Measurements from ENCODE around the gene HAT1. TPM values are rescaled to one million over a fixed set of nuclear protein-coding genes. Genes with fewer than 3 reads are reported as not detected.

Gene HAT1
- total RNA-seq, 2 donors from 2014 or later = 58.1 to 74.6 TPM

GRCh38 chr2:172009823-172010222 lies 87.6 kb downstream of the HAT1 start:
- Histone ChIP-seq H3K9ac (ENCODE audit: extremely low read depth, low read length, poor library complexity, severe bottlenecking) (no peak overlapping the region), H3K9me3 (ENCODE audit: control insufficient read depth, low read length) (no peaks in the 10 kb centered on the region), H3K27me3 (ENCODE audit: control insufficient read depth, insufficient read depth, low read length, poor library complexity, severe bottlenecking) (no peaks in the 10 kb centered on the region), H3K4me1 (ENCODE audit: control insufficient read depth, insufficient read depth, low read length) (no peaks in the 10 kb centered on the region), H3K27ac (ENCODE audit: low read depth, low read length) (no peak overlapping the region), H3K4me3 (ENCODE audit: low read length) (no peak overlapping the region), H3K36me3 (ENCODE audit: control insufficient read depth, insufficient read depth, low read length) (no peaks in the 10 kb centered on the region)
- H3K4me1 Mint-ChIP-seq = no peaks in the 10 kb centered on the region
- TF ChIP-seq, protein P1, sequence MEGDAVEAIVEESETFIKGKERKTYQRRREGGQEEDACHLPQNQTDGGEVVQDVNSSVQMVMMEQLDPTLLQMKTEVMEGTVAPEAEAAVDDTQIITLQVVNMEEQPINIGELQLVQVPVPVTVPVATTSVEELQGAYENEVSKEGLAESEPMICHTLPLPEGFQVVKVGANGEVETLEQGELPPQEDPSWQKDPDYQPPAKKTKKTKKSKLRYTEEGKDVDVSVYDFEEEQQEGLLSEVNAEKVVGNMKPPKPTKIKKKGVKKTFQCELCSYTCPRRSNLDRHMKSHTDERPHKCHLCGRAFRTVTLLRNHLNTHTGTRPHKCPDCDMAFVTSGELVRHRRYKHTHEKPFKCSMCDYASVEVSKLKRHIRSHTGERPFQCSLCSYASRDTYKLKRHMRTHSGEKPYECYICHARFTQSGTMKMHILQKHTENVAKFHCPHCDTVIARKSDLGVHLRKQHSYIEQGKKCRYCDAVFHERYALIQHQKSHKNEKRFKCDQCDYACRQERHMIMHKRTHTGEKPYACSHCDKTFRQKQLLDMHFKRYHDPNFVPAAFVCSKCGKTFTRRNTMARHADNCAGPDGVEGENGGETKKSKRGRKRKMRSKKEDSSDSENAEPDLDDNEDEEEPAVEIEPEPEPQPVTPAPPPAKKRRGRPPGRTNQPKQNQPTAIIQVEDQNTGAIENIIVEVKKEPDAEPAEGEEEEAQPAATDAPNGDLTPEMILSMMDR (conservative IDR thresholded peaks at IDR 0.05) = no peak
- H3K27ac Mint-ChIP-seq = no peak overlapping the region
- no peak overlapping the region for H3K4me3 Mint-ChIP-seq
- no peaks in the 10 kb centered on the region for H3K9me3 Mint-ChIP-seq
- no peaks in the 10 kb centered on the region for H3K27me3 Mint-ChIP-seq (ENCODE audit: insufficient read depth)
- 92 to 96% methylated on average over 4 of the region's 4 CpGs for WGBS, 2 experiments (ENCODE audit: insufficient coverage in 1 of 2, insufficient read length in 1 of 2)
- peaks cover 3% of the 10 kb centered on the region for H3K36me3 Mint-ChIP-seq (ENCODE audit: low read depth)
- DNase-seq = no peak

GRCh38 chr2:172011812-172012575 lies 89.7 kb downstream of the HAT1 start:
- Histone ChIP-seq H3K4me1 (ENCODE audit: control insufficient read depth, insufficient read depth, low read length) (no peaks in the 10 kb centered on the region), H3K4me3 (ENCODE audit: low read length) (no peak overlapping the region), H3K36me3 (ENCODE audit: control insufficient read depth, insufficient read depth, low read length) (no peaks in the 10 kb centered on the region), H3K27me3 (ENCODE audit: control insufficient read depth, insufficient read depth, low read length, poor library complexity, severe bottlenecking) (no peaks in the 10 kb centered on the region), H3K9me3 (ENCODE audit: control insufficient read depth, low read length) (no peaks in the 10 kb centered on the region), H3K9ac (ENCODE audit: extremely low read depth, low read length, poor library complexity, severe bottlenecking) (no peak overlapping the region), H3K27ac (ENCODE audit: low read depth, low read length) (no peak overlapping the region)
- Mint-ChIP-seq H3K27ac (no peak overlapping the region), H3K27me3 (ENCODE audit: insufficient read depth) (no peaks in the 10 kb centered on the region), H3K36me3 (ENCODE audit: low read depth) (no peaks in the 10 kb centered on the region), H3K9me3 (no peaks in the 10 kb centered on the region), H3K4me3 (no peak overlapping the region), H3K4me1 (no peaks in the 10 kb centered on the region)
- 79 to 100% methylated on average over 1 to 11 of the region's 11 CpGs for WGBS, 2 experiments (ENCODE audit: insufficient coverage in 1 of 2, insufficient read length in 1 of 2)
- no peak for DNase-seq
- TF ChIP-seq, protein P1 (conservative IDR thresholded peaks at IDR 0.05) = no peak

DNA sequence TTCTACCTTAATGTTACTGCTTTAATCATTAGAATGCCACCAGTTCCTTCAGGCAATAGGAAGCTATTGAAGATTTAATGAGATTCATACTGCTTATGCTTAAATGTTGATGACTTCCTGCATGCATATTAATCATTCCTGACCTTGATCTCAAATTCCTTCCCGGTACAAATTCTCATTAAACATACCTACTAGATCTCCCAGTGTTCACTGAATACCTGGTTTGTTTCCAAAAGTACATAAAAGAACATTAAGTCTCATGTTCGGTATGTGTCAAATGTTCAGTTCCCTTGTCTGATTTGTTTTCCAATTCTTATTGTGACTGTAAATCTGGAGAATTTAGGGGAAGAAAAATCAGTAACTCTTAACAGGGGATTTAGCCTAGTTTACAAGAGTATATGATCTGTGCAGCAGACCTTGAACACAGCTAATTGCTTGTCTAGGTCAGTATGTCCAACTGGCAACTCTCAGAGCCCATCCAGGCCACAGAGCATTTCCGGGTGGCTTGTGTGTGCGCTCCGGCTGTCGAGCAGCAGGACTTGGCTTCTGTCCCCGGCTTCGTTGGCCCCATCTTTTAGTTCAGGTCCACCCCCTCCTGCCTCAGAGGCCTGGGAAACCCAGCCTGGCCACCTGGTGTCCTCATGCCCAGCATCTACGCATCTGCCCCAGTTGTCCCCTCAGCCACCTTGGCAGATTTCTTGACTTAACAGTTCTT lies 90.6 kb downstream of the HAT1 start:
- peak overlapping the region; percentile 65 for H3K27ac ChIP-seq (ENCODE audit: low read depth, low read length)
- H3K36me3 ChIP-seq (ENCODE audit: control insufficient read depth, insufficient read depth, low read length) = no peaks in the 10 kb centered on the region
- H3K4me3 ChIP-seq (ENCODE audit: low read length) = no peak overlapping the region
- Mint-ChIP-seq H3K27me3 (ENCODE audit: insufficient read depth) (no peaks in the 10 kb centered on the region), H3K4me3 (no peak overlapping the region), H3K27ac (no peak overlapping the region), H3K9me3 (no peaks in the 10 kb centered on the region), H3K4me1 (no peaks in the 10 kb centered on the region), H3K36me3 (ENCODE audit: low read depth) (no peaks in the 10 kb centered on the region)
- TF ChIP-seq, protein P1 (conservative IDR thresholded peaks at IDR 0.05) = no peak
- no peaks in the 10 kb centered on the region for H3K27me3 ChIP-seq (ENCODE audit: control insufficient read depth, insufficient read depth, low read length, poor library complexity, severe bottlenecking)
- no peaks in the 10 kb centered on the region for H3K9me3 ChIP-seq (ENCODE audit: control insufficient read depth, low read length)
- no peak overlapping the region for H3K9ac ChIP-seq (ENCODE audit: extremely low read depth, low read length, poor library complexity, severe bottlenecking)
- DNase-seq = no peak
- 68 to 80% methylated on average over 5 to 9 of the region's 9 CpGs for WGBS, 2 experiments (ENCODE audit: insufficient coverage in 1 of 2, insufficient read length in 1 of 2)
- no peaks in the 10 kb centered on the region for H3K4me1 ChIP-seq (ENCODE audit: control insufficient read depth, insufficient read depth, low read length)

Measured in endodermal cell (in vitro differentiated cells).